ENCODE data around the gene CLTCL1. TPM values are rescaled to one million over a fixed set of nuclear protein-coding genes. Genes with fewer than 3 reads are reported as not detected.
A peak's percentile ranks its signal among the peaks of the same experiment; 100 is the strongest.
"Not testable (repeated sequence)": the region's sequence is repeated elsewhere in the genome, so short reads cannot be mapped to it uniquely, and the experiment has no call there.

CLTCL1 gene
- total RNA-seq, 2 donors from 2014 or later = 0.99 to 2.1 TPM

DNA sequence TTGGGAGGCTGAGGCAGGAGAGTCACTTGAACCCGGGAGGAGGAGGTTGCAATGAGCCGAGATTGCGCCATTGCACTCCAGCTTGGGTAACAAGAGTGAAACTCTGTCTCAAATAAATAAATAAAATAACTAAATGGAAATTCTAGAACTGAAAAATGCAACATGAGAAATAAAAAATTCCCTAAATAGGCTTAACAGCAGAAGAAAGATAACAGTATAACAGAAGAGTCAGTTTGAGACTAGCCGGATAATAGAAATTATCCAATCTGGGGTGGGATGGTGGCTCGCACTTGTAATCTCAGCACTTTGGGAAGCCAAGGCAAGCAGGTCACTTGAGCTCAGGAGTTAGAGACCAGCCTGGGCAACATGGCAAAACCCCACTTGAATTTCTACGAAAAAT, 127.1 kb downstream of the CLTCL1 start:
- no peak overlapping the region for H3K27ac Mint-ChIP-seq
- H3K27me3 Mint-ChIP-seq (ENCODE audit: low read depth) = peaks cover 28% of the 10 kb centered on the region
- H3K4me3 Mint-ChIP-seq = no peak overlapping the region
- H3K9me3 Mint-ChIP-seq = no peaks in the 10 kb centered on the region
- DNase-seq (no peak), ATAC-seq (replicated peaks in 1 of 2) (no peak)
- no peaks in the 10 kb centered on the region for H3K36me3 Mint-ChIP-seq (ENCODE audit: insufficient read depth in 2 of 2)
- H3K4me1 Mint-ChIP-seq (ENCODE audit: low read depth) = no peaks in the 10 kb centered on the region

DNA sequence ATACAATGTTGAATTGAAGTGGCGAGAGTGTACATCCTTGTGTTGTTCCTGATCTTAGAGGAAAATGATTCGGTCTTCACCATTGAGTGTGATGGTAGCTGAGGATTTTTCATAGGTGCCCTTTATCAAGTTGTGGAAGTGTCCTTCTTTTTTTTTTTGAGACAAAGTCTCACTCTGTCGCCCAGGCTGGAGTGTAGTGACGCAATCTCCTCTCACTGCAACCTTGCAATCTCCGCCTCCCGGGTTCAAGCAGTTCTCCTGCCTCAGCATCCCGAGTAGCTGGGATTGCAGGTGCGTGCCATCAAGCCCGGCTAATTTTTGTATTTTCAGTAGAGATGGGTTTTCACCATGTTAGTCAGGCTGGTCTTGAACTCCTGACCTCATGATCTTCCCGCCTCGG, 132.9 kb downstream of the CLTCL1 start:
- not testable (repeated sequence) for ATAC-seq (replicated peaks in 1 of 2); H3K4me1 Mint-ChIP-seq (ENCODE audit: low read depth); H3K4me3 Mint-ChIP-seq; H3K36me3 Mint-ChIP-seq (ENCODE audit: insufficient read depth in 2 of 2); H3K27ac Mint-ChIP-seq; DNase-seq; H3K9me3 Mint-ChIP-seq; H3K27me3 Mint-ChIP-seq (ENCODE audit: low read depth)

DNA sequence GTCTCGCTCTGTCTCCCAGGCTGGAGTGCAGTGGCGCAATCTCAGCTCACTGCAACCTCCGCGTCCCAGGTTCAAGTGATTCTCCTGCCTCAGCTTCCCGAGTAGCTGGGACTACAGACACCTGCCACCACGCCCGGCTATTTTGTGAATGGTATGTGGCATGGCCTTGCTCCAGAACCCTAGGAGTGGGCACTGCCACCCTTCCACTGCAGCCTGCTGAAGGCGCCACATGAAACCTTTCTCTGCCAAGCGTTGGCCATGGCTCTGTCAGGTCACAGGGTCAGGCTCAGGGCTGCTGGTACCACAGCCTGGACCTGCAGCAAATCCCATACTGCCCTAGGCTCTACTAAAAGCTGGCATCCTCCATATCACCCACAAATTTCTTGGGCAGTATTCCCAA, 135.4 kb downstream of the CLTCL1 start:
- peaks cover 33% of the 10 kb centered on the region for H3K27me3 Mint-ChIP-seq (ENCODE audit: low read depth)
- H3K36me3 Mint-ChIP-seq (ENCODE audit: insufficient read depth in 2 of 2); H3K4me3 Mint-ChIP-seq; ATAC-seq (replicated peaks in 1 of 2); DNase-seq; H3K4me1 Mint-ChIP-seq (ENCODE audit: low read depth); H3K27ac Mint-ChIP-seq; H3K9me3 Mint-ChIP-seq: not testable (repeated sequence)

DNA sequence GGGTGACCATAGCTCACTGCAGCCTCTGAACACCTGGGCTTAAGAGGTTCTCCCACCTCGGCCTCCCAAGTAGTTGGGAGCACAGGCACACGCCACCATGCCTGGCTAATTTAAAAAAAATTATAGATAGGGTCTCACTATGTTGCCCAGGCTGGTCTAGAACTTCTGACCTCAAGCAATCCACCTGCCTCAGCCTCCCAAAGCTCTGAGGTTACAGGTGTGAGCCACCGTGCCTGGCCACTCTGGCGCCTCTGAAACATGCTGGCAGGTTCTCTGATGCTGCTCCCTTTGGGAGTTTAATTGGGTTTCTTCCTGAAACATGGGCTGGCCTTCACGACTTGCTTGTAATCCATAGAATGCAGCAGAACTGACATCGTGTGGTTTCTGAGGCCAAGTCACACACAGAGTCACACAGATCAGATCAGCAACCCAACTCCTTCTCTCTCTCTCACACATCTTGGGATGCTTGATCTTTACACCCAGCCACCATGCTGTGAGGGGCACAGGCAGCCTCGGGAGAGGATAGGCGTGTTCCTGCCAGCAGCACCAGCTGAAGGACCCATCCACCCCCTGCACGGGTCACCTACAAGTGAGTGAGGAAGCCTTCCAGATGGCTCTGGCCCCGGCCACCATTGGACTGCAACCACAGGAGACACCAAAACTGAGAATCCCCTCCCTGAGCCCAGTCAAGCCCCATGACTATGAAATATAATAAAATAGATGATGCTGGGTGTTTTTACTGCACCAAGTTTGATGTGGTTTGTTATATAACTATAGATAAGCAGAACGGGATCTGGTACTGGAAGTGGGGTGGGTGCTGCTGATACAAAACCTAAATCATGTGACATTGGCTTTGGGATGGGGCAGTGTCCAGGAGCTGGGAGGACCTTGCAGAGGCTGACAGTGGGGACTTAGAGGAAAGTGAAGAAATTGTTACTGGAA, 138.3 kb downstream of the CLTCL1 start:
- H3K9me3 Mint-ChIP-seq = no peaks in the 10 kb centered on the region

DNA sequence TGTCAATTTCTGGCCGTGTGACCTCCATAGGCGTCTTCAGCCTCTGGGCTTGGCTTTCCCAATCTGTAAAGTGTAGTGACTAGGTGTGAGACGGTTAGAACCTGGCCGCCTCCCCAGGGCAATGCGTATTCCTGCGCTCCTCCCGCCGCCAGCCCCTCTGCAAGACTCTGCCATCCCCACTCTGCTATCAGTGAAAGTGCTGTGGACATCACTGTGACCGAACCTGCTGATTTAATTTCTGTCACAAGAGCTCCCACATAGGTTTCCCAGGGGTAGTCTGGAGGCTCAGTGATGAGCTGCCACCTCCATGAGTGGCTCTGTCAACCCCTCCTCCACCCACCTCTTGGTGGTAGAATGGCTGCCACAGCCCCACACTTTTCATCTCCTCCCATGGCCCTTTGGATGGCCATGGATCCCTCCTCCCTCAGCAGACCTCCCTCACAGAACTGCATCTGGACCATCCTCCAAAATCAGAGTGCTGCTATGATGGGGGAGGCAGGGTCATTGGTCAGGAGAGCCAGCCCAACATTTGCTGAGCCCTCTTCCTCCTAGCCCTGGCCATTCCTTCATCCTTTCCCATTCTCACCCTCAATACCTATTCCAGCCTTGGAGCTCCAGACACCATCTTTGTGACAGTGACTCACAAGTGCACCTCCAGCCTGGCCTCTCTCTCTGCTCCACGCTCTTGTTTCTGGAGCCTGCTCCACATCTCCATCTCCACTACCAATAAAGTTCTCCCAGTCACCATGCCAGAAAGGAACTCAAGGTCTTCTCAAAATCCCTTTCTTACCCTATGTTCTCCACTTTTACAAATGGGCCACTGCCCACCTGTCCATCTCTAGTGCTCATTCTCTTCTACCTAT, 140.0 kb downstream of the CLTCL1 start:
- peaks cover 56% of the 10 kb centered on the region for H3K27me3 Mint-ChIP-seq (ENCODE audit: low read depth)
- DNase-seq (no peak), ATAC-seq (replicated peaks in 1 of 2) (no peak)
- peak overlapping the region; percentile 73 to 81 for H3K4me3 Mint-ChIP-seq
- no peak overlapping the region for H3K27ac Mint-ChIP-seq
- no peaks in the 10 kb centered on the region for H3K9me3 Mint-ChIP-seq
- peaks cover 8% of the 10 kb centered on the region for H3K4me1 Mint-ChIP-seq (ENCODE audit: low read depth)
- peaks cover 2 to 7% of the 10 kb centered on the region in 2 donors for H3K36me3 Mint-ChIP-seq (ENCODE audit: insufficient read depth in 2 of 2)

More for the DNA sequence above, 138.3 kb downstream of the CLTCL1 start:
- H3K4me1 Mint-ChIP-seq (ENCODE audit: low read depth) = peaks cover 8% of the 10 kb centered on the region
- peaks cover 41% of the 10 kb centered on the region for H3K27me3 Mint-ChIP-seq (ENCODE audit: low read depth)
- no peak for DNase-seq
- no peak overlapping the region for H3K4me3 Mint-ChIP-seq
- H3K27ac Mint-ChIP-seq = no peak overlapping the region
- peaks cover 2 to 7% of the 10 kb centered on the region in 2 donors for H3K36me3 Mint-ChIP-seq (ENCODE audit: insufficient read depth in 2 of 2)
- ATAC-seq (replicated peaks in 1 of 2) = no peak

DNA sequence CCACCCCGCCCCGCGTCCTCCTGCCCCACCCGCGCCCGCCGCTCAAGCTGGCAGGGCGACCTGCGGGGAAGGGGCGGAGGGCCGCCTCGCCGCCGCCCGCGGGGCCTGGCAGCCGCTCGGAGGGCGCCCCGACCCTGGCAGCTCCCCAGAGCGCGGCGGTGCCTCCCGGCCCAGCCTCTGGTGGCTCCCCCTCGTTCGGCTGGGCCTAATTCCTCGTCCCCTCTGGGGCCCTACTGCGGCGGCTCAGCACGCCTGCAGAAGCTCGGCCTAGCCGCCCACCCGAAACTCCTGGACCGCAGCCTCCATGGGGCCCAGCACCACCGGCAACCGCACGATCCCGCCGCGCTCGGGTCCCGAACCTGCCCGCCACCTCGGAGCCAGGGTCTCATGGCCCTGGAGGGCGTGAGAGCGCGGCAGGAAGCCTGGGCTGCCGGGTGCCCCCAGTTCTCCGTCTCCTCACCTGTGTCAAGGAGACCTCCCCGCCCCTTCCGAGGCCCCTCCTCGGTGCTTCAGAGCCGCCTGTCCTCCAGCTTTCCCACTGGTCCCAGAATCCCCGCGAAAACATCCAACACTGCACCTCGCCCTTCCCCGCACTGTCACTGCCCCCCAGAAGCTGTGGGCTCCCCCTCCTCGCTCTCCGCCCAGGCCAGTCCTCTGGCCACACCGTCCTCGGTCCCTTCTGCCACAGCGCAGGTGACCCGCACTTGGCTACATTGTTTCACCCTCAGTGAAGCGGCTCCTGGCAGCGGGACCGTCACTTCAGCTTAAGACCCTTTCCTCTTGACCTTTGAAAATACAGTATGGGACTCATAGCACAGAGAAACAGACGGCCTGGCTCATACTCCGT, 140.8 kb downstream of the CLTCL1 start:
- Mint-ChIP-seq H3K27me3 (ENCODE audit: low read depth) (peaks cover 58% of the 10 kb centered on the region), H3K27ac (no peak overlapping the region), H3K4me3 (peak overlapping the region; percentile 73 to 81), H3K9me3 (no peaks in the 10 kb centered on the region), H3K4me1 (ENCODE audit: low read depth) (peaks cover 8% of the 10 kb centered on the region), H3K36me3 (ENCODE audit: insufficient read depth in 2 of 2) (peaks cover 2 to 7% of the 10 kb centered on the region in 2 donors)
- ATAC-seq (replicated peaks in 1 of 2) (no peak), DNase-seq (no peak)

DNA sequence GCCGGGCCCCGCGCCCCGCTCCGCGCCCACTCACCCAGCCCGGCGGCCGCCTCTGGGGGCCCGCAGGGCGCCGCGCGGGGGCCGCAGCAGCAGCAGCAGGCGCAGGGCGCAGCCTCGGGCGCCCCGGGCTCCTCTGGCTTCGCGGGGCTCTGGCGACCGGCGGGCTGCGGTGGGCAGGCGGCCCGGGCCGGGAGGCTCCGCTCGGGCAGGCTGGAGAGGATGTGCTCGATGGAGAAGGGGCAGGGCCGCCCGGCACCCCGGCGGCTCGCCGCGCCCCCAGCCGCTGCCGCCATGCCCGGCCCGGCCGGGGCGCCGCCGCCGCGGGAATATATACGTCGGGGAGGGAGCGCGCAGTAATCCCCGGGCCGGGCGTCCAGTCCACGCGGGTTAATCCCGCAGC, 141.5 kb downstream of the CLTCL1 start, which contains the start of gene GSC2:
Gene GSC2, minus strand, starts transcription at position 302 of the 400 bp plus-strand sequence. Its CDS starts 9 bp downstream, at position 293.
- Mint-ChIP-seq H3K9me3 (no peaks in the 10 kb centered on the region), H3K27me3 (ENCODE audit: low read depth) (peaks cover 56% of the 10 kb centered on the region), H3K36me3 (ENCODE audit: insufficient read depth in 2 of 2) (peaks cover 2 to 7% of the 10 kb centered on the region in 2 donors), H3K4me3 (peak within 1 kb of the TSS; percentile 73 to 81), H3K27ac (no peak within 1 kb of the TSS), H3K4me1 (ENCODE audit: low read depth) (peaks cover 8% of the 10 kb centered on the region)
- DNase-seq (no peak), ATAC-seq (replicated peaks in 1 of 2) (peak in 1 of 2 donors; percentile 22)

DNA sequence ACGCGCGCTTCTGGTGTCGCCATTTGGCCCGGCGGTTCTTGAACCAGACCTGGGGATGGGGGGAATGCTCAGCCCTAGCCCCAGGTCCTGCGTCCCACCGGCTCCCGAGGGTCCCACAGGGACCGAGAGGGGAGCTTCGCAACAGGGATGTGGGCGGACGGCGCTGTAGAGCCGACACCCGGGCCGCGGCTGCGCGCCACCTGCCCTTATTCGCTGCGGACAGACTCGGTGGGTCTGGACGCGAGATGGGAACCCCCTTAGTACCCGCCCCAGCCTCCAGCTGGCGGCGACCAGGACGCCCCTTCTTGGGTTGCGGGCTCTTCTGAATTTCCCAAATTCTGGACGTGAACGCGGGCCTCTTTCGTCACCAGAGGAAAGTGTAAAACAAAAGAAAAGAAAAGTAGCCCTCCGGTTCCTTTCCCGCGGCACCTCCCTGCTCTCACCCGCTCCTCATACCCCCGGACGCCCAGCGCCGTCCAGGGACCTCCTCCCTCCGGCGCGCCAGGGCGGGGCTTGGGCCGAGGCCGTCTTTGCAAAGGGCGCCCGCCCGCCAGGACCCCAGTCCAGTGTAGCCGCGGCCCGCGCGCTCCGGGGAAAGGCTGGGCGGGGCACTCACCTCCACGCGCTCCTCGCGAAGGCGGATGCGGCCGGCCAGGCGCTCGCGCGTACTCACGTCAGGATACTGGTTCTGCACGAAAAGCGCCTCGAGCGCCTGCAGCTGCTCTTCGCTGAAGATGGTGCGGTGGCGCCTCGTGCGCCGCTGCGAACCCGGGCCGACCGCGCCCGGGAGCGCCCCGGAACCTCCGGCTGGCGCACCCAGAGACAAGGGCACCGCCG, 142.3 kb downstream of the CLTCL1 start:
- H3K36me3 Mint-ChIP-seq (ENCODE audit: insufficient read depth in 2 of 2) = peaks cover 4 to 7% of the 10 kb centered on the region in 2 donors
- peaks cover 16% of the 10 kb centered on the region for H3K4me1 Mint-ChIP-seq (ENCODE audit: low read depth)
- no peak overlapping the region for H3K27ac Mint-ChIP-seq
- DNase-seq = peak; percentile 54 to 55
- H3K9me3 Mint-ChIP-seq = no peaks in the 10 kb centered on the region
- ATAC-seq (replicated peaks in 1 of 2) = peak; percentile 20 to 32
- H3K27me3 Mint-ChIP-seq (ENCODE audit: low read depth) = peaks cover 52% of the 10 kb centered on the region
- H3K4me3 Mint-ChIP-seq = peak overlapping the region; percentile 59 to 76

DNA sequence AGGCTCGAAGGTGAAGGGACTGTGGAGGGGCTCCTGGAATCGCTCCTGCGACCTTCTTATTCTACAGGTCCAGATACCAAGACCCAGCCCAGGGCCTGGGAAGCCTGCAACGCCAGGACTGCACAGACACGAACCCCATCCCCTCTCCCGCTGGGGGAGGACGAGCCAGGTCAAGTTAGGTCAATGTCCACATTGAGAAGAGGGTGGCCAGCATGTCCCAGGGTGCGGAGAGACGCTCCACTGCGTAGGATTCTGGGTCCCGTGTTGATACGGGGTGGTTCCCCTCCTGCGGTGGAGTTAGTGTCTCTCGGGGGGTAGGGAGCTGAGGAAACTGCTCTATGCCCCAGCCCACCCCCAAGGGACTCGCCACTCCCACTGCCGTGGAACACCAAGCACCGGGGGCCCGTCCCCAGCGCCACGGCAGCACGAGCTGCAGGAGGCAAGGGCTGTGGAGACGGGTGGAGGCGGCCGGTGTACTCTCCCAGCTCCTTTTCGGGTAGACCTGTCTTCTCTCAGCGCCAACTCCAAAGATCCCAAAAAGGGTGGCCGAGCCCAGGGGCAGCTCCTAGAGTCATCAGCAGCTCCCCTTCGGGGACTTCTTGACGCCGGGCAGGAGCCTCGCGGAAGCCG, 143.0 kb downstream of the CLTCL1 start:
- peaks cover 23% of the 10 kb centered on the region for H3K4me1 Mint-ChIP-seq (ENCODE audit: low read depth)
- ATAC-seq (replicated peaks in 1 of 2) (no peak), DNase-seq (no peak)
- H3K9me3 Mint-ChIP-seq = no peaks in the 10 kb centered on the region
- peak overlapping the region; percentile 19 to 76 for H3K4me3 Mint-ChIP-seq
- H3K27ac Mint-ChIP-seq = no peak overlapping the region
- H3K36me3 Mint-ChIP-seq (ENCODE audit: insufficient read depth in 2 of 2) = peaks cover 8 to 9% of the 10 kb centered on the region in 2 donors
- H3K27me3 Mint-ChIP-seq (ENCODE audit: low read depth) = peaks cover 48% of the 10 kb centered on the region

DNA sequence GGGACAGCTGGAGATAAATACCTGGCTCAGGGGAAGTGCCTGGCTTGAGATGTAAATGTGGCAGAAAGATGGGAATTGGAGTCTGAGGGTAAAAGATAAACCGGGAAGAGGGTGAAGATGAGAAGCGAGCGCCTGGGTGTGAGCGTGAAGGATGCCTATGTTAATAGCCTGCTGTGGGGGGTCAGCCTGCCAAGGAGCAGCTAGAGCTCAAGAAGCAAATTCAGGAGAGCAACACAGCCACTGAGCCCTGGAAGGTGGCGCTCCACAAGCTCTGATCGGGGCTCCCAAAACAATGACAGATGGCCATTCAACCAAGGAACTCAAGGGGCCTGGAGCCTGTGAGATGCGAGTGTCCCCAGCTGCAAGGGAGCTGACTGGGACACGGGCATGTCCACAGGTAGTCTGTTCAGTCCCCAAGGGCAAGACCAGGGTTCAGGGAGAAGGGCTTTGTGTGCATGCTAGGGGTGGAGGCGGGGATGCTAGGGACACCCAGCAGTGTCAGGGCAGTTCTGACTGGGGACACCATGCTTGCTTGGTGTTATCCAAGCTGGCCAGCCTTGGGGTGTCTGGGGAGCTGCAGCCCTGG, 144.2 kb downstream of the CLTCL1 start:
- H3K27me3 Mint-ChIP-seq (ENCODE audit: low read depth) = peaks cover 37% of the 10 kb centered on the region
- peaks cover 8 to 9% of the 10 kb centered on the region in 2 donors for H3K36me3 Mint-ChIP-seq (ENCODE audit: insufficient read depth in 2 of 2)
- H3K9me3 Mint-ChIP-seq = no peaks in the 10 kb centered on the region
- no peak overlapping the region for H3K27ac Mint-ChIP-seq
- peaks cover 26% of the 10 kb centered on the region for H3K4me1 Mint-ChIP-seq (ENCODE audit: low read depth)
- ATAC-seq (replicated peaks in 1 of 2) = no peak
- H3K4me3 Mint-ChIP-seq = no peak overlapping the region
- no peak for DNase-seq

DNA sequence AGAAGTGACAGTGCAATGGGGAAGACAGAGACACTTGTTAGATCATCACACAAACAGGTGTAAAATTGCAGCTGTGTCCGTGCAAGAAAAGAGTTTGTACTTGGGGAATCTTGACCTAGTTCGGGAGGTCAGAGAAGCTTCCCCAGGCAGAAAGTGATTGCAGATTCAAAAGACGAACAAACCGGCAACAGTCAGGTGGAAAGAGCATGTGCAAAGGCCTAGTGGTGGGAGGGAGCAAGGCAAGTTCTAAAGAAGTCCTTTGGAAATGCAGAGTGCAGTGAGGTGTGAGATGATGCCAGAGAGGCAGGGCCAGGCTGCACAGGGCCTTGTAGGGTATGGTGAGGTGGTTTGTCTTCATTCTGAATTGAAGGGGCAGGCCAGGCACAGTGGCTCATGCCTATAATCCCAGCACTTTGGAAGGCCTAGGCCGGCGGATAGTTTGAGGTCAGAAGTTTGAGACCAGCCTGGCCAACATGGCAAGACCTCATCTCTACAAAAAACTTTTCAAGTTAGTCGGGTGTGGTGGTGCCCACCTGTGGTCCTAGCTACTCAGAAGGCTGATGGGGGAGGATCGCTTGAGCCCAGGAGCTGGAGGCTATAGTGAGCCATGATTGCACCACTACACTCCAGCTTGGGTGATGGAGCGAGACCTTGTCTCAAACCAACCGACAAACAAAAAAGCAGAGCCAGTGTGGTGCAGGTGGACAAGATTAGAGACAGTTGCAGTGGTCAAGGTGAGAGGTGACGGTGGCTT, 145.1 kb downstream of the CLTCL1 start:
- H3K9me3 Mint-ChIP-seq = no peaks in the 10 kb centered on the region
- peaks cover 28% of the 10 kb centered on the region for H3K27me3 Mint-ChIP-seq (ENCODE audit: low read depth)
- peaks cover 5 to 14% of the 10 kb centered on the region in 2 donors for H3K36me3 Mint-ChIP-seq (ENCODE audit: insufficient read depth in 2 of 2)
- DNase-seq = no peak
- ATAC-seq (replicated peaks in 1 of 2) = no peak
- H3K4me1 Mint-ChIP-seq (ENCODE audit: low read depth) = peaks cover 26% of the 10 kb centered on the region
- H3K4me3 Mint-ChIP-seq = no peak overlapping the region
- no peak overlapping the region for H3K27ac Mint-ChIP-seq

Data from activated T-cell treated with anti-CD3 and anti-CD28 coated beads, Interleukin-2, amount 50 U/mL, for 72 hours (primary cell).